Activated T-cell treated with anti-CD3 and anti-CD28 coated beads, Interleukin-2, amount 50 U/mL, for 4 hours (primary cell): Measurements from ENCODE around the gene WDR70. TPM values are rescaled to one million over a fixed set of nuclear protein-coding genes. Genes with fewer than 3 reads are reported as not detected.
"Not testable (repeated sequence)": the region's sequence is repeated elsewhere in the genome, so short reads cannot be mapped to it uniquely, and the experiment has no call there.

Experiments used
- ATAC-seq, 2 donors: fragments of 200-7000 bp; cut with Tn5 transposase; one replicate each; pipeline ENCODE4 v1.10.0; 2021
- DNase-seq: peaks from one replicate; pipeline ENCODE4 v3.0.0-alpha.2; 2020
- H3K27me3 Mint-ChIP-seq: one replicate; pipeline ENCODE4 v1.8.0; 2021; ENCODE audit warnings: low read depth, mixed read lengths
- H3K36me3 Mint-ChIP-seq: one replicate; pipeline ENCODE4 v1.8.0; 2022; ENCODE audit warnings: mixed read lengths; ENCODE audit not compliant: insufficient read depth
- H3K4me1 Mint-ChIP-seq: one replicate; pipeline ENCODE4 v1.8.0; 2021; ENCODE audit warnings: low read depth, mixed read lengths
- H3K4me3 Mint-ChIP-seq: one replicate; pipeline ENCODE4 v1.8.0; 2021; ENCODE audit warnings: mild to moderate bottlenecking, moderate library complexity, mixed read lengths
- H3K9me3 Mint-ChIP-seq: one replicate; pipeline ENCODE4 v1.8.0; 2021; ENCODE audit warnings: mixed read lengths
- total RNA-seq, 3 donors: library from RNA; stranded (reverse); gene quantifications; one replicate each; pipeline ENCODE4 v1.2.1, GENCODE V29; 2021

WDR70 gene
- total RNA-seq, 3 donors from 2014 or later = 28.4 to 34.8 (median 33.6) TPM

DNA sequence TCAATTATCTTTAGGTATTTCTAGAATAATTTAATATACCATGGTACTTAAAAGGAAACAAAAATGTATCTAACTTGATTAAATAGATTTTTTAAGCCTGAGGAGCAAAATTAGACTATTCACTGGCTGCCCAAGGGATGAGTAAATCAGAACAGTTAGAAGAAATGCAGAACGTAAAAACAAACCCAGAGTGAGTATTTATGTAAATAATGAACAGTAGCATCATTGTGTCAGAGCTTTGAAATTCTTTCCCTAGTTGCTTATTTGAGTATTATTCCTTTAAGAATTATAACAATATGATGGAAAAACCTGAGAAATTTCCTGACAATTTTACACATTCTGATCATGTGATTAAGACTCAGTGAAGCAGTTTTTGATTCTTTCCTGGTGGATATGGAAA, 259.8 kb downstream of the WDR70 start:
- Mint-ChIP-seq H3K36me3 (peaks cover 31% of the 10 kb centered on the region), H3K9me3 (peaks cover 4% of the 10 kb centered on the region), H3K4me1 (peaks cover 3% of the 10 kb centered on the region), H3K4me3 (no peak overlapping the region), H3K27me3 (no peaks in the 10 kb centered on the region)
- ATAC-seq (no peak), DNase-seq (no peak)

DNA sequence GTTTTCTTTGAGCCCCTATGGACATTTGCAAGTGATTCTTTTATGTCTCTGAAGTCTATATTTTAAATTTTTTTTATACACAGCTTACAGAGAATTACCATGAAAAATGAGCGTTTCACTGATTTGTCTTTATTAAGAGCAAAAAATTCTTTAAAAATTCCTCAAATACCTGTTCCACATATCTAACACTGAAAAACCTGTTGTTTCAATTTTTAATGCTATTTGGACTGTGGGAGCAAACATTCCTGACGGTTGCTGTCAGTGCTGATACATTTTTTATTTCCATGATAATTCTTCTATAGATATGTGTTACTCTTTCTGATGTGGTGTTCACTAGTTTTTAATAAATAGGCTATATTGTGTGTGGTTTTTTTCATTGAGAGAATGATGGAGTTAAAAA, 261.0 kb downstream of the WDR70 start:
- ATAC-seq = no peak
- peaks cover 3% of the 10 kb centered on the region for H3K4me1 Mint-ChIP-seq
- H3K9me3 Mint-ChIP-seq = peaks cover 14% of the 10 kb centered on the region
- peaks cover 35% of the 10 kb centered on the region for H3K36me3 Mint-ChIP-seq
- no peak overlapping the region for H3K4me3 Mint-ChIP-seq
- DNase-seq = no peak
- no peaks in the 10 kb centered on the region for H3K27me3 Mint-ChIP-seq

DNA sequence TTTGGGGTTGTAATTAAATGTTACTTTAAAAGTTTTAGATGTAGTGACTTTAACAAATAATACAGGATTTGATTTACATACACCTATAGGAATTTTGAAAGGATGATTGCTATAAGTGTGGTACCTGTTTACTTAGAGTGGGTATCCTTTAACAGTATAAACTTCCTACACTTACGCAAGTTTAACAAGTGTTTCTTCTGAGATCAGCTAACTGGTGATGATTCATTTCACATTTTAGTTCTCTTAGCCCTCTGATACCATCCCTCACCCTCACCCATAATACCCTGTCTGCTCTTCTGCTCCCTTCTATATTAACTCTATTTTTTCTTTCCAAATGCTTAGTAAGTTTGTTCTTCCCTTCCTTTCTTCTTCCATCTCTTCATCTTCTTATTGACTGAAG, 262.8 kb downstream of the WDR70 start:
- no peak for DNase-seq
- Mint-ChIP-seq H3K9me3 (peaks cover 24% of the 10 kb centered on the region), H3K4me1 (peaks cover 3% of the 10 kb centered on the region), H3K4me3 (no peak overlapping the region), H3K36me3 (peaks cover 37% of the 10 kb centered on the region), H3K27me3 (no peaks in the 10 kb centered on the region)
- ATAC-seq = no peak

DNA sequence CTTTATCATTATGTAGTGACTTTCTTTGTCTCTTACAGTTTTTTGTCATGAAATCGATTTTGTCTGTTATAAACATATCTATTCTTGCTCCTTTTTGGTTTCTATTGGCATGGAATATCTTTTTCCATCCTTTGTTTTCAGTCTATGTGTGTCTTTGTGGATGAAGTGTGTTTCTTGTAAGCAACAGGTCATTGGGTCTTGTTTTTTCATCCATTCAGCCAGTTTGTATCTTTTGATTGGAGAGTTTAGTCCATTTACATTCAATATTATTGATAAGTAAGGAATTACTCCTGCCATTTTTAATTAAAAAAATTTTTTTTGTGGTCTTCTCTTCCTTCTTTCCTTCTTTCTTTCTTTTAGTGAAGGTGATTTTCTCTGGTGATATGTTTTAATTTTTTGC, 266.6 kb downstream of the WDR70 start:
- ATAC-seq (no peak), DNase-seq (no peak)
- H3K27me3 Mint-ChIP-seq = no peaks in the 10 kb centered on the region
- no peak overlapping the region for H3K4me3 Mint-ChIP-seq
- H3K36me3 Mint-ChIP-seq = peaks cover 52% of the 10 kb centered on the region
- peaks cover 3% of the 10 kb centered on the region for H3K4me1 Mint-ChIP-seq
- peaks cover 36% of the 10 kb centered on the region for H3K9me3 Mint-ChIP-seq

DNA sequence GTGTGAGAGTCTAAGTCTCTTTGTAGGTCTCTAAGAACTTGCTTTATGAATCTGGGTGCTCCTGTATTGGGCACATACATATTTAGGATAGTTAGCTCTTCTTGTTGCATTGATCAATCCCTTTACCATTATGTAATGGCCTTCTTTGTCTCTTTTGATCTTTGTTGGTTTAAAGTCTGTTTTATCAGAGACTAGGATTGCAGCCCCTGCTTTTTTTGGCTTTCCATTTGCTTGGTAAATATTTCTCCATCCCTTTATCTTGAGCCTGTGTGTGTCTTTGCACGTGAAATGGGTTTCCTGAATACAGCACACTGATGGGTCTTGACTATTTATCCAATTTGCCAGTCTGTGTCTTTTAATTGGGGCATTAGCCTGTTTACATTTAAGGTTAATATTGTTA, 275.4 kb downstream of the WDR70 start:
- not testable (repeated sequence) for H3K27me3 Mint-ChIP-seq, H3K4me1 Mint-ChIP-seq, DNase-seq, H3K4me3 Mint-ChIP-seq, ATAC-seq
- Mint-ChIP-seq H3K9me3 (peaks cover 28% of the 10 kb centered on the region), H3K36me3 (peaks cover 42% of the 10 kb centered on the region)

DNA sequence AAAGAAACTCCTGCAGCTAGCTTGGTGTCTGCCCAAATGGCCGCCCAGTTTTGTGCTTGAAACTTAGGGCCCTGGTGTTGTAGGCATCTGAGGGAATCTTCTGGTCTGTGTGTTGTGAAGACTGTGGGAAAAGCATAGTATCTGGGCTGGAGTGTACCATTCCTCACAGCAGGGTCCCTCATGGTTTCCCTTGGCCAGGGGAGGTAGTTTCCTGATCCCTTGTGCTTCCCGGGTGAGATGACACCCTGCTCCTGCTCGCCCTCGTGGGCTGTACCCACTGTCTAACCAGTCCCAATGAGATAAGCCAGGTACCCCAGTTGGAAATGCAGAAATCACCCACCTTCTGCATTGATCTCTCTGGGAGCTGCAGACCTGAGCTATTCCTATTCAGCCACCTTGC, 277.9 kb downstream of the WDR70 start:
- ATAC-seq = no peak
- H3K4me1 Mint-ChIP-seq = no peaks in the 10 kb centered on the region

DNA sequence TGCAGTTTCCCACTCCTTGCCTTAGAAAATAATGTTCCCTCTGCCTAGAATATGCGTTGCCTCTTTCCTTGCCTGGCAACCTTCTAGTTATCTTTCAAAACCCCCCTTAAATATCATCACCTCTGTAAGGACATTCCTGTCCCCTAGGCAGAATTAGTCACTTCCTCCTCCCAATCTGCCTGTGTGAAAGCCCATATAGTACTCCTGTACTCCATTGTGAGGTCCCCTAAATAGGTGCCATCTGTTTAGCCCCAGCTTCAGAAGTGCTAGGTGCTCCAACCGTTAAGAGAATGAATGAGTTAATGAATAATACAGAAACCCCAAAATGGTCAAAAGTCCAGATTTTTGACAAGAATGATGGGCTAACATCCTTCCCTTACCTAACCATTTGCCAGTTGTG, 279.3 kb downstream of the WDR70 start:
- Mint-ChIP-seq H3K9me3 (peaks cover 13% of the 10 kb centered on the region), H3K27me3 (no peaks in the 10 kb centered on the region), H3K36me3 (peaks cover 25% of the 10 kb centered on the region), H3K4me1 (no peaks in the 10 kb centered on the region), H3K4me3 (no peak overlapping the region)
- ATAC-seq (no peak), DNase-seq (no peak)

More for the DNA sequence above, 277.9 kb downstream of the WDR70 start:
- H3K27me3 Mint-ChIP-seq = no peaks in the 10 kb centered on the region
- H3K36me3 Mint-ChIP-seq = peaks cover 29% of the 10 kb centered on the region
- DNase-seq = no peak
- H3K9me3 Mint-ChIP-seq = peaks cover 23% of the 10 kb centered on the region
- no peak overlapping the region for H3K4me3 Mint-ChIP-seq

DNA sequence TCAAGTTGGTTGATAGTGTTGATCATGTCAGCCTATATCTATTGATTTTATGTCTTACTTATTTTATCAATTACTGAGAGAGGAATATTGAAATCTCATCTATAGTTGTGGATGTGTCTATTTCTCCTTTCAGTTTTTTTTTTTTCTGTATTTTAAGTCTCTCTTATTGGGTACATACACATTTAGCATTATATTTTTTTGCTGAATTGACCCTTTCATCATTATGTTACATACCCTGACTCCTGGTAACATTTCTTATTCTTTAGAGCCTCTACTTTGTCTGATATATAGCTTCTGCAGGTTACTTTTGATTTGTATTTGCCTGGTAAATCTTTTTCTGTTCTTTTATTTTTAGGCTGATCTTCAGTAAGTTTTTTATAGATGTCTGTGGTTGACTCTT, 281.2 kb downstream of the WDR70 start:
- no peak for ATAC-seq
- Mint-ChIP-seq H3K4me1 (peaks cover 3% of the 10 kb centered on the region), H3K4me3 (no peak overlapping the region), H3K9me3 (no peaks in the 10 kb centered on the region), H3K36me3 (peaks cover 26% of the 10 kb centered on the region), H3K27me3 (no peaks in the 10 kb centered on the region)
- DNase-seq = no peak

DNA sequence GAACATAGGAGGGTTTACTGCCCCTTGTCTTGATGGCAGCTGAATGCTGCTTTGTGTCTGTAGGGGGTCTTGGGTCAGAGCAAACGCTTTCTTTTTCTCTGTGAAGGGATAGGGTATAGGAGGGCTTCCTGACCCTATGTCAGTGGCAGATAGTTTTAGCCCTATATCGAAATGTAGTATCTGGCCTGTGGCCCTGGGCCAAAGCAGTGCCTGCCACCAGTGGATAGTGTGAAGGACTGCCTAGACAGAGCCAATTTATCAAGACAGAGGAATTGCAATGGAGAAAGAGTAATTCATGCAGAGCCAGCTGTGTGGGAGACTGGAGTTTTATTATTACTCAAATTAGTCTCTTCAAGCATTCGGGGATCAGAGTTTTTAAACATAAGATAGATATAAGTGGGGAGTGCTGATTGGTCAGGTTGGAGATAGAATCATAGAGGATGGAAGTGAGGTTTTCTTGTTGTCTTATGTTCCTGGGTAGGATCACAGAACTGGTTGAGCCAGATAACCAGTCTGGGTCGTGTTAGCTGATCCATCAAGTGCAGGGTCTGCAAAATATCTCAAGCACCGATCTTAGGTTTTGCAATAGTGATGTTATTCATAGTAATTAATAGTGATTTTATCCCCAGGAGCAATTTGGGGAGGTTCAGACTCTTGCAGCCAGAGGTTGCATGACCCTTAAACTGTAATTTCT, 282.3 kb downstream of the WDR70 start:
- ATAC-seq (no peak), DNase-seq (no peak)
- Mint-ChIP-seq H3K36me3 (peaks cover 20% of the 10 kb centered on the region), H3K27me3 (no peaks in the 10 kb centered on the region), H3K4me1 (peaks cover 5% of the 10 kb centered on the region), H3K9me3 (no peaks in the 10 kb centered on the region), H3K4me3 (no peak overlapping the region)

DNA sequence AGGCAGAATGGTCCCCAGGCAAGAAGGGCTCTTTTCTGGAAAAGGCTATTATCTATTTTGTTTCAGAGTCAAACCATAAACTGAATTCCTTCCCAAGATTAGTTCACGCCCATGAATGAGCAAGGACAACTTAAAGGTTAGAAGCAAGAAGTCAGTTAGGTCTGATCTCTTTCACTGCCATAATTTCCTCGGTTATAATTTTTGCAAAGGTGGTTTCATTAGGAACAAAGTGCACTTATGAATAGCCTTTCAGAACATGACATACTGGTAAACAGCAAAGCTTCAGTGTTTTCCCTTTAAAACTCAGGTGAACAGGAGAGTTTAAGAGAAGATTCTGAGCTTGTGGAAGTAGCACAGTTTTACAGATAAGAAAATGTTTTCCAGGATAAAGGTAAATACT, 282.8 kb downstream of the WDR70 start:
- ATAC-seq (no peak), DNase-seq (no peak)
- no peaks in the 10 kb centered on the region for H3K27me3 Mint-ChIP-seq
- H3K36me3 Mint-ChIP-seq = peaks cover 20% of the 10 kb centered on the region
- H3K4me1 Mint-ChIP-seq = peaks cover 5% of the 10 kb centered on the region
- no peaks in the 10 kb centered on the region for H3K9me3 Mint-ChIP-seq
- no peak overlapping the region for H3K4me3 Mint-ChIP-seq

DNA sequence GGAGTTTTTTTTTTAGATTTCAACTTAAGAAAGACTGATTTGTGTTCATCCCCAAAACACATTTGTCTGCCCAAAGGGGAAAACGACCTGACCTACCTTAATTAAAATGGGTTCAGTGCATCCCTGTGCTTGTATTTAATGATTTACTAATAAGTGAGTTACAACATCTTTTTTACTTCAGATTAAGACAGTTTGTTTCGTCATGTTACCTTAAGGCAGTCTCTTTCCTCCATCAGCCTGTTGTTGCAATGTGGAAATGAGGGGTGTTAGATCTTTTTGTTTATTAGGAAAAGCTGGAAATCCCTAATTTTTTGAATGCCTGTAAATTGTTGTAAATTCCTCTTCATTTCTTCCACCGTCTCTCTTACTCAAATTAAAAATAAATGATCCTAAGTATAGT, 283.2 kb downstream of the WDR70 start:
- ATAC-seq = no peak
- Mint-ChIP-seq H3K9me3 (no peaks in the 10 kb centered on the region), H3K36me3 (peaks cover 20% of the 10 kb centered on the region), H3K27me3 (no peaks in the 10 kb centered on the region), H3K4me3 (no peak overlapping the region), H3K4me1 (peaks cover 5% of the 10 kb centered on the region)
- no peak for DNase-seq

DNA sequence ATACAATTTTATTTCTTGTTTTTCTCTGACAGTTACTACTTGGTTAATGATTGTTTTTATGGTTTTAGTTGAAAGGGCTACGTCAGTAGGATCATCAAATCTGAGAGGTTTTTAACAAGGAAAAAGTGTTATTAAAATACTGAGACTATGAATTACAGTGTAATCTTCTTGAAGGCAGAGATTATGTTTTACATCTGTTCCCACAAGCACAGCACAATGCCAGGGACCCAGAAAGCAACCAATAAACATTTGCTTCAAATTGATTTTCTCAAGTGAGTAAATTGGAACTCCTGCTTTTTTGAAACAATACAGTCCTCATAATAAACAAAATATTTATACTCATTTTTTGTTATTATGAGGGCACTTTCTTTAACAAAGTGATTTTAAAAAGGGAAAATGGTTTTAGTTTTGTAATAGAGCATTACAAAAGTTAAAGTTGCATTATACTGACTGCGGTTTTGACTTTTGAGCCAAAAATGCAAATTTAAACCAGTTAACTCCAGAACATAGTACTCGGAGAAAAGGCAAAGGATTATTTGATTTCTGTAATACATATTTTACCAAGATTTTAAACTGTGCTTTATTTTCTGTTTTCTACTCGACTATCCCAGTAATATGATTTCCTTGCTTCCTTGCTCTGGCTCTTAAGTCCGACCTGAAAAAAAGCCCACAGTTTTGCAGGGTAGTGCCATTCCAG, 283.8 kb downstream of the WDR70 start:
- DNase-seq = no peak
- ATAC-seq = no peak
- no peaks in the 10 kb centered on the region for H3K9me3 Mint-ChIP-seq
- H3K36me3 Mint-ChIP-seq = peaks cover 20% of the 10 kb centered on the region
- peaks cover 5% of the 10 kb centered on the region for H3K4me1 Mint-ChIP-seq
- H3K27me3 Mint-ChIP-seq = no peaks in the 10 kb centered on the region
- H3K4me3 Mint-ChIP-seq = no peak overlapping the region

DNA sequence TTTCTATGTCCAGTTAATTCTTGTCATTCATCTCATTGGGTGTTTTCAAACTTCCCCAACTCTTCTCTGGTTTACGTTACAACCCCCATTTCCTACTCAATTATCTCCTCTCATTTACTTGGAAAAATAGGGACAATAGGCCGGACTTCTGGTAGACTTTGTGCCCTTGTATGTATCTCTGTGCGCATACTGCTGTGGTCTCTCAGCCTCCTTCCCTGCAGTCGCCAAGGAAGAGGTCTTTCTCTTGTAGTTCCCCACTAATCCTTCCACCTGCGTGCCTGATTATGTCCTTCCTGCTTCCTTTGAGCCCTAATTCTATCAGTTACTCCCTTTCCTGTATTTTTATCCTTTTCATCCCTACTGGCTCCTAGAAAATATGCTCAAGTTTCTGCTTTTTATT, 284.4 kb downstream of the WDR70 start:
- H3K4me3 Mint-ChIP-seq = no peak overlapping the region
- peaks cover 20% of the 10 kb centered on the region for H3K36me3 Mint-ChIP-seq
- H3K27me3 Mint-ChIP-seq = no peaks in the 10 kb centered on the region
- DNase-seq (no peak), ATAC-seq (no peak)
- peaks cover 5% of the 10 kb centered on the region for H3K4me1 Mint-ChIP-seq
- no peaks in the 10 kb centered on the region for H3K9me3 Mint-ChIP-seq

DNA sequence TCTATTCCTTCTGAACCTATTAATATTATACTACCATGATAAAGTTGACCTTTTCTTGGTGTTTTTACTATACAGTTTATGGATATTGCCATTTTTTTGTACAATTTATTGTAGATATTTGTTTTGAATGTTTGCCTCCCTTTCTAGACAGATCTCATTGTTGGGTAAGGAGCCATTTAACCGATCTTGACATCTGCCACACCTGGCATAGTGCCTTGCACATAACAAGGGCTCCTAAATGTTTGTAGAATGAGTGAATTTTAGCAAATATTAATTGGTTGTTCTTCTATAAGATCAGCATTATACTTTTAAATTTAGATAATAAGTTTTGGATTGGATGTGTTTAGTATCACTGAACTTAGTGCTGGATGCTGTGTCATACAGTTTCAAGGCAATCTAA, 285.4 kb downstream of the WDR70 start:
- Mint-ChIP-seq H3K4me3 (no peak overlapping the region), H3K36me3 (peaks cover 24% of the 10 kb centered on the region)
- ATAC-seq = no peak

DNA sequence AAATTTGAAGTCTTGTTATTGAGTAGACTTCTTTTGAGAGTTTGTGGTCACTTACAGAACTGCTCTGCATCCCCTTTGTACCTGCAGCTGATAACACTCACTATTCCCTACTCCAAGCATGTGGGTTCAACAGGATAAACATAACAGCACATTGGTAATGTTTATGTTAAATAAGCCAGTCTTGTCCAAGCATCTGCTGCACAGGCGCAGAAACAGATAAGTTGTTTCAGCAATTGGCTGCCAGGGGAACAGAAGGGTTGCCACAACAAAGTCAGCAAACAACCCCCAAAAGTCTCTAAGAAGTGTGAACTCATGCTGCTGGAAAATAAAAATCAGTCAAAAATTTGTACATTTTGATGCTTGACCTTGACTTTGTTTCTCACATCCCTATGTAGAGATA, 286.2 kb downstream of the WDR70 start:
- ATAC-seq = no peak
- Mint-ChIP-seq H3K9me3 (peaks cover 3% of the 10 kb centered on the region), H3K36me3 (peaks cover 24% of the 10 kb centered on the region), H3K4me3 (no peak overlapping the region), H3K4me1 (peaks cover 7% of the 10 kb centered on the region), H3K27me3 (no peaks in the 10 kb centered on the region)
- no peak for DNase-seq

More for the DNA sequence above, 285.4 kb downstream of the WDR70 start:
- Mint-ChIP-seq H3K9me3 (peaks cover 3% of the 10 kb centered on the region), H3K27me3 (no peaks in the 10 kb centered on the region), H3K4me1 (peaks cover 6% of the 10 kb centered on the region)
- DNase-seq = no peak
